GM23248 (cell line): ENCODE results near the gene APCDD1.

Source experiments
- EZH2 ChIP-seq: fragments of 200-600 bp; sonication (generic); IDR thresholded peaks from 2 replicates; pipeline ENCODE4 v1.6.1; 2018; ENCODE audit warnings: antibody characterized with exemption, mild to moderate bottlenecking; ENCODE audit not compliant: insufficient read depth, poor library complexity, severe bottlenecking
- EZH2phosphoT487 ChIP-seq: fragments of 200-600 bp; sonication (generic); IDR thresholded peaks from 2 replicates; pipeline ENCODE4 v1.6.1; 2018; ENCODE audit warnings: antibody characterized with exemption, moderate library complexity, mild to moderate bottlenecking, low read depth; ENCODE audit not compliant: insufficient read depth

- TF ChIP-seq EZH2 (no peak), EZH2phosphoT487 (no peak)
Measured at GRCh38 chr18:10522574-10522973, 68.1 kb downstream of the APCDD1 start.
